ELR (cell line): Measurements from ENCODE around the gene ESYT2.
"Not testable (repeated sequence)": the region's sequence is repeated elsewhere in the genome, so short reads cannot be mapped to it uniquely, and the experiment has no call there.

ENCODE experiments used
- DNase-seq: peaks from one replicate; pipeline ENCODE4 v3.0.0-alpha.2; 2015; ENCODE audit warnings: low read depth

ESYT2 gene

DNA sequence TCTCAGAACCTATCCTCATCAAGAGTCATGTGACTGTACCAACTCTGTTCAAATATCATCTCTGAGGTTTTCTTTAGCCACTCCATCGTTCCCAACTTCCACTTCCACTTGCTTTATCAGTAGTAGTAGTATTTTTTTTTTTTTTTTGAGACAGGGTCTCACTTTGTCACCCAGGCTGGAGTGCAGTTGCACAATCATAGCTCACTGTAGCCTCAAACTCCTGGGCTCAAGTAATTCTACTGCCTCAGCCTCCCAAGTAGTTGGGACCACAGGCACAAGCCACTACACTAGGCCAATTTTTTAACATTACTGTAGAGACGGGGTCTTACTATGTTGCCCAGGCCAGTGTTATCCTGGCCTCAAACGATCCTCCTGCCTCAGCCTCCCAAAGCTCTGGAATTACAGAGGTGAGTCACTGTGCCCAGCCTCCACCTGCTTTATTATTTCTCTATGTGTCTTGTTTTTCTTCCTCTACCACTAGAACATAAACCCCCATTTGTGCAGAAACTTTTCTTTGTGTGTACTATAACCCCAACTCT, 130.6 kb downstream of the ESYT2 start:
- DNase-seq = no peak

DNA sequence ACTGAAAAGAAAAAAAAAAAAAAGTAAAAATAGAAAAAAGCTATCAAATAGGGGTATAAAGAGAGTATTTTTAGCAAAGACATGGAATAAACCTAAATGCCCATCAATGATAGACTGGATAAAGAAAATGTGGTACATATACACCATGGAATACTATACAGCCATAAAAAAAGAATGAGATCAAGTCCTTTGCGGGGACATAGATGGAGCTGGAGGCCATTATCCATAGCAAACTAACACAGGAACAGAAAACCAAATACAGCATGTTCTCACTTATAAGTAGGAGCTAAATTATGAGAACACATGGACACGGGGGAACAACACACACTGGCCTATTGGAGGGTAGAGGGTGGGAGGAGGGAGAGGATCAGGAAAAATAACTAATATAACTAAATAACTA, 131.7 kb downstream of the ESYT2 start:
- DNase-seq = not testable (repeated sequence)

DNA sequence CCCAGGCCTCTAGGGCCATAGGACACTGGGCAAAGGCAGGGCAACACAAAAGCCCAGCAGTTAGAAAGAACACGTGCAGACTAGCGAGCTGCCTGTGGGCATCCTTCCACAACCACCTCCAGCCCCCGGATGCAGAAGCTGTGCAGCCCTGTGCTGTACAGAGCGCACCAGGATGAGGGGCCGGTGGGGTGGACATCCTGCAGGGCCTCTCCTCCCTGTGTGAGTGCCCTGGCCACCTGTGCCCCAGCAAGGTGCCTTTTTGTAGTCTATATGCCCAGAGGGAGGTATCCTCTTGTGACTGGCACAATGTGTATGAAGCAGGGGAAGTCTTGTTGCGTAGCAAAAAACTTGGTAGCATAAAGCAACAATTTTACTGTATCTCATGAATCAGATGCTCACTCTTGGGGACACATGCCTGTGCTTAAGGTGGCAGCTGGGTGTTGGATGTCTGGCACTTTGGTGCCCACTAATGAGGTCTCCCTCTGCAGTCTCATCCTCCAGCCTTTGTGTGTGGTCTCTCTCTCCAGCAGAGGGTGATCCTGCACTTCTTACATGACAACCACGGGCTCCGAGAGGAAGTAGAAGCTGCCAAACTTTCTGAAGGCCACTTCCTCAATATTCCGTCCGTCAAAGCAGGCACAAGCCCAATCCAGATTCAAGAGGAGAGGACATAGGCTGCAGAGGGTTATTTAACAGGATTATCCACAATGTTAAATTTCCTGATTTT, 133.4 kb downstream of the ESYT2 start:
- DNase-seq = peak; percentile 52

DNA sequence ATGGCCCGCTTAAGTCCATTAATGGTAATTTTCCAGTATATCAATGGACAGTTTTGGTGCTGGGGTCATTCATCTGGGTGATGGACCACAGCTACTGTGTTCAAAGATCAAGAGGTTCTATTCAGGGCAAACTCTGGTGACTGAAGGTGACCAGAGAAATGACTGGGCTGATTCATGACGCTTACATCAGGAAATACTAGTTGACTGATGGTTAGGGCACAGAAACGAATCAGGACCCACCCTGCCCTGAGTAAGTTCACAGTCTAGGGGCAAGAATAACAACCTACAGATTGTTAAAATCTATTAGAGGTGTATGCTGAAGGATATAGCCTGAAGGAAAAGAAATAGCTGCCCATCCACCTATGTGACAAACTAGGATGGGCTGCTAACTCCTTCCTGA, 134.3 kb downstream of the ESYT2 start:
- DNase-seq = no peak

DNA sequence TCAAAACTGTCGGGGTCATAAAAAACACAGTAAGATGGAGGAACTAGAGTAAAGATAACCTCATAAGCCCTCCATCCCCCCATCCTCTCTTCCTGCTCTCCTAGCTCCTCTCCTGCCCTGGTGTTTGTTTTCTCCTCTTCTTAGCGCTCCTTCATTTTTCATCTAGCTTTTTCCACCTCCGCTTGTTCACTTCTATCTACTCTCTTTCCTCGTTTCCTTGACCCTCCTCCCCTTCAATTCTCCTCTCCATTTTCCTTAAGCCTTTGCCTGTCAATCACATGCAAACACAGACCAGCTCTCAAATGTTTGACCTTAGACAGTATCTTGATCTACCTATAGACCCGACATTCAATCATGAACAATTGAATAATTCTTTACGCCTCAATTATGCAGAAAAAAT, 134.7 kb downstream of the ESYT2 start:
- DNase-seq = no peak

DNA sequence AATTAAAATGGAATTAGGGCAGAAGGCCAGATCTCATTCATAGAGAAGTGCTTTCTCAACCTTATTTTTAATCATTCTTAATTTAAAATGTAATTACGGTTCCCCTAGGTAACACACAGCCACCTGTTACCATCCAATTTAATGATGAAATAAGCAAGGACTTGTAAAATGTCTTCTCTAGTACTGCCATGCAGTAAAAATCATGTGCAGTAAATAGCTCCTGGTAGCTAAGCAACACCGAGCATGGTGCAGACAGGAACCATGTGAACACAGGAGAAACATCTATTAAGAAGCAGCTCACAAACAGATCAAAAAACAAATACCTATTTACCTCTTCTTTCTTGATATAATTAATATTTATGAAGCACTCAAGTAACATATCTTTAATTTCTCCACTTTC, 139.8 kb downstream of the ESYT2 start:
- no peak for DNase-seq

DNA sequence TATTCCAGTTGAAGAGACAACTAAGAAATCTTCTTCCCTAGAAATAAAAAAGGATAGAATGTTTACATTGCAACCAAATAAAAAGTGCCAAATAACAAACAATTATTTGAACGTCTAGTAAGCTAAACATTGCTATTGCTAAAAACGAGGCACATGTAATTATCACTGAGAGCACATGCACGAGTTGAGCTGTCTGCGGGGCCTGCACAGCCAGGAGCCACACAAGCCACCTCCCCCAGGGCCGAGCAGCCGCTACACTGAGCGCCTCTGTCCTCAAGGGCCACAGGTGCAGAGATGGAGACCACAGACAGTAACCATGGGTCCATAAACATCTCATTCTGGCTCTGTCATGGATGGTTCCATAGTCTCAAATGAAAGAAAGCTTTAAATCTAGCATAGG, 141.9 kb downstream of the ESYT2 start:
- DNase-seq = no peak

DNA sequence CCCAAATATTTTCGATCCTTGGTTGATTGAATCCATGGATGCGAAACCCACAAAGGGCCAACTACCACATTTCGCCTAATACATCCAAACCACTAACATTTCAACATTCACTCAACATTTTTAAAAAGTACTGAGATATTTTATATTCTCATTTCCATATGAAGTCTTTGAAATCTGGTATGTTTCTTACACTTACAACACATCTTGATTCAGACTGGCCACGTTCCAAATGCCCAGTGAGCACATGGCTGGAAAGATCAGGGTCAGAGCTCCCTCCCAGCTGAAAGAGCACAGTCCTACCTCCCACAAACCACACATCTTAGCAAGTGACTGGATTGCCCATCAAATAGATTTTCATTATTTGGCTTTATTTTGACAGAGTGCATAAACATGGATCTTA, 143.6 kb downstream of the ESYT2 start:
- peak; percentile 16 for DNase-seq

DNA sequence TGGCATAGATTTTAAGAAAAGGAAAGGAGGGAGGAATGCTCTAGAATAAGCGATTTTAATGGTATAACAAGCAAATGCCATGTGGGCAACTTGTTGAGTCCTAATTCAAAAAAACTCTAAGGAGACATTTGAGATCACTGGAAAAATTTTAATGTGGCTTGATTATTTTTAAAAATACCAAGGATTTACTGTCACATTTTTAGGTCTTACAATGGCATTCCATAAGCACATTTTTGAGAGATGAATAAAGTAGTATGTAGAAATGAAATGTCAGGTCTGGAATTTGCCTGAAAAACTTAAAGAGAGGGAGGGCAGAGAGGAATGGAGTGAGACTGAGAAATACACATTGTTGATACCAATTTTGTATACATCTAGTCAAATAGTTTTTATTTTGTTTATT, 145.0 kb downstream of the ESYT2 start:
- peak; percentile 47 for DNase-seq

DNA sequence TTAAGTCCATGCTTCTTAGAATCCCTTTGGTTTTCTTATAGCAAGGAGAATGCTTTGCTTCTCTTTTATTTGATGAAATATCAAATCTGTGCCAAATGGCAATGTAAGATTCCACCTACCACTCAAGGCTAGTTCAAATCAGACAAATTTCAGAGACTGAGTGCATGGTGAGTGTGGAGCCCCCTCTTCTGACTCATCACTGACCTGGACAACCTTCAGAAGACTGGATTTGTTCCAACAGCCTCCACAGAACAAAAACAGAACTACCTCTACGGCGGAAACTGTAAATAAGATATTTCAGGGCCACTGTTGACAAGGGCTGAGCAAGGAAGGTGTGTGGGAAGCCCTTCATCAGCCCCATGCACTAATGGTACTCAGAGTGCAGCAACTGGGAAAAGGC, 145.8 kb downstream of the ESYT2 start:
- peak; percentile 55 for DNase-seq

DNA sequence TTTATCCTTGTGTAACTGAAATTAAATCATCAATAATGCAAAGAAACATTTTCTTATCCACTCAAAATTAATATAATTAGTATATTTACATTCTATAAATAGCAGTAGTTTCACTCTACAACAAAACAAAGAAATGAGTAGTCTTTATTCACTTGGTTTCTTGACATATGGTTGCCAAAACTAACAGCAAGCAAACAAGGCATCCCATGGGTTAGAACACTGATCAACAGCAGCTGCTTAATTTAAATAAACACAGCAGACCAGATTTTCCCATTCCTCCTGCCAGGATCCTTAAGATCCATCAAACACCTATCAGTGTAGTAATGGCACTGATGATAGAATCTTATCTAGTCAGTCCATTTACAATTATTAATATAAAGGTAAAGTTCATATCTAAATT, 146.9 kb downstream of the ESYT2 start:
- DNase-seq = no peak
